ENCODE measurements around the gene ACTR8.
A peak's percentile ranks its signal among the peaks of the same experiment; 100 is the strongest.

ACTR8 gene

DNA sequence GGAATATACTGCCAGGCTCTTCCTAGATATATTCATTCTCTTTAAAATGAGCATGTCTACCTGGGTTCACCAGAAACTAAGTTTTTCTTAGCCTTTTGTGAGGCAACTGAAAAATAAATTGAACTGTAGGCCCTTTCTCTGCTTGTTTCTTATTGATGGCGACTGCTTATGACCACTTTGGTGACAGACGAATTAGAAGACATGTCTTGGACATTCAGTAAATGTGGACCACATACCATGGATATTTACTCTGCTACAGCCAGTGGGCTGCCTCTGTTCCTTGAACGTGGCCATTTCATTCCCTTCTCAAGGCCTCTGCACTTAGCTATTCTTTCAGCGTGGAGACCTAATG is 10.3 kb upstream of the ACTR8 start:
- Histone ChIP-seq H3K27me3 (replicated peaks; ENCODE audit: insufficient read depth, low read length) (no peaks in the 10 kb centered on the region), H4K20me1 (ENCODE audit: insufficient read depth, low read length) (no peaks in the 10 kb centered on the region), H2AFZ (ENCODE audit: low read length) (peak overlapping the region; percentile 70), H3K79me2 (ENCODE audit: low read length) (peaks cover 43% of the 10 kb centered on the region), H3K4me3 (ENCODE audit: low read length) (peak overlapping the region; percentile 66), H3K9me2 (replicated peaks; ENCODE audit: insufficient read depth, low read length) (no peaks in the 10 kb centered on the region), H3K4me2 (ENCODE audit: low read depth, low read length) (peak overlapping the region; percentile 92), H3K27ac (ENCODE audit: low read length) (peak overlapping the region; percentile 96), H3K9ac (ENCODE audit: low read length) (peak overlapping the region; percentile 76), H3K4me1 (ENCODE audit: low read length) (peaks cover 25% of the 10 kb centered on the region), H3K36me3 (replicated peaks; ENCODE audit: insufficient read depth, low read length) (peaks cover 3% of the 10 kb centered on the region; the same call in 1 of the 2 replicates), H3F3A (ENCODE audit: insufficient read depth, low read length) (peaks cover 18% of the 10 kb centered on the region), H3K9me3 (replicated peaks; ENCODE audit: insufficient read depth, low read length) (no peaks in the 10 kb centered on the region)
- TF ChIP-seq EZH2 (optimal IDR thresholded peaks at IDR 0.05; ENCODE audit: low read depth, low read length) (no peak), CTCF (IDR thresholded peaks at IDR 0.05; ENCODE audit: low read length) (no peak), EZH2phosphoT487 (IDR thresholded peaks at IDR 0.05; ENCODE audit: low read length) (no peak)
- DNase-seq, result no peak

- Histone ChIP-seq H3K79me2 (ENCODE audit: low read length) (peaks cover 44% of the 10 kb centered on the region), H4K20me1 (ENCODE audit: insufficient read depth, low read length) (no peaks in the 10 kb centered on the region), H3K4me2 (ENCODE audit: low read depth, low read length) (peak within 1 kb of the TSS; percentile 92), H3K27me3 (replicated peaks; ENCODE audit: insufficient read depth, low read length) (no peaks in the 10 kb centered on the region), H2AFZ (ENCODE audit: low read length) (peak within 1 kb of the TSS; percentile 70), H3F3A (ENCODE audit: insufficient read depth, low read length) (peaks cover 23% of the 10 kb centered on the region), H3K9me3 (replicated peaks; ENCODE audit: insufficient read depth, low read length) (no peaks in the 10 kb centered on the region), H3K36me3 (replicated peaks; ENCODE audit: insufficient read depth, low read length) (peaks cover 3% of the 10 kb centered on the region; the same call in 1 of the 2 replicates), H3K27ac (ENCODE audit: low read length) (peak within 1 kb of the TSS; percentile 96), H3K4me1 (ENCODE audit: low read length) (peaks cover 31% of the 10 kb centered on the region), H3K9me2 (replicated peaks; ENCODE audit: insufficient read depth, low read length) (no peaks in the 10 kb centered on the region), H3K4me3 (ENCODE audit: low read length) (peak within 1 kb of the TSS; percentile 97), H3K9ac (ENCODE audit: low read length) (peak within 1 kb of the TSS; percentile 99)
- peak; percentile 100 for DNase-seq
- TF ChIP-seq EZH2phosphoT487 (IDR thresholded peaks at IDR 0.05; ENCODE audit: low read length) (no peak), CTCF (IDR thresholded peaks at IDR 0.05; ENCODE audit: low read length) (no peak), EZH2 (optimal IDR thresholded peaks at IDR 0.05; ENCODE audit: low read depth, low read length) (no peak)
Measured at GRCh38 chr3:53891497-53892285, 9.7 kb upstream of the ACTR8 start, which contains the start of gene SELENOK. Gene SELENOK (minus strand): TSS chr3:53891859.

- H4K20me1 ChIP-seq (ENCODE audit: insufficient read depth, low read length), result no peaks in the 10 kb centered on the region
- H3K27me3 ChIP-seq (replicated peaks; ENCODE audit: insufficient read depth, low read length), result no peaks in the 10 kb centered on the region
- peaks cover 23% of the 10 kb centered on the region for H3F3A ChIP-seq (ENCODE audit: insufficient read depth, low read length)
- H3K27ac ChIP-seq (ENCODE audit: low read length), result peak overlapping the region; percentile 96
- DNase-seq, result peak; percentile 69
- H2AFZ ChIP-seq (ENCODE audit: low read length), result peak overlapping the region; percentile 13; the same call in 1 of the 2 replicates
- TF ChIP-seq CTCF (IDR thresholded peaks at IDR 0.05; ENCODE audit: low read length), result no peak
- TF ChIP-seq EZH2phosphoT487 (IDR thresholded peaks at IDR 0.05; ENCODE audit: low read length), result no peak
- TF ChIP-seq EZH2 (optimal IDR thresholded peaks at IDR 0.05; ENCODE audit: low read depth, low read length), result no peak
- peaks cover 50% of the 10 kb centered on the region for H3K79me2 ChIP-seq (ENCODE audit: low read length)
- H3K9ac ChIP-seq (ENCODE audit: low read length), result peak overlapping the region; percentile 99
- H3K4me1 ChIP-seq (ENCODE audit: low read length), result peaks cover 35% of the 10 kb centered on the region
- peak overlapping the region; percentile 97 for H3K4me3 ChIP-seq (ENCODE audit: low read length)
- peak overlapping the region; percentile 82 for H3K4me2 ChIP-seq (ENCODE audit: low read depth, low read length)
- H3K9me2 ChIP-seq (replicated peaks; ENCODE audit: insufficient read depth, low read length), result no peaks in the 10 kb centered on the region
- no peaks in the 10 kb centered on the region for H3K9me3 ChIP-seq (replicated peaks; ENCODE audit: insufficient read depth, low read length)
- H3K36me3 ChIP-seq (replicated peaks; ENCODE audit: insufficient read depth, low read length), result peaks cover 4% of the 10 kb centered on the region
Measured at GRCh38 chr3:53890726-53891475, 8.9 kb upstream of the ACTR8 start.

Measured in MM.1S (cell line).